GM19238 (cell line): ENCODE data around the gene RAI1.

ENCODE experiments used
- DNase-seq: peaks from one replicate; pipeline ENCODE4 v3.0.0; 2011; ENCODE audit warnings: low spot score; ENCODE audit not compliant: insufficient read length

The RAI1 gene

DNA sequence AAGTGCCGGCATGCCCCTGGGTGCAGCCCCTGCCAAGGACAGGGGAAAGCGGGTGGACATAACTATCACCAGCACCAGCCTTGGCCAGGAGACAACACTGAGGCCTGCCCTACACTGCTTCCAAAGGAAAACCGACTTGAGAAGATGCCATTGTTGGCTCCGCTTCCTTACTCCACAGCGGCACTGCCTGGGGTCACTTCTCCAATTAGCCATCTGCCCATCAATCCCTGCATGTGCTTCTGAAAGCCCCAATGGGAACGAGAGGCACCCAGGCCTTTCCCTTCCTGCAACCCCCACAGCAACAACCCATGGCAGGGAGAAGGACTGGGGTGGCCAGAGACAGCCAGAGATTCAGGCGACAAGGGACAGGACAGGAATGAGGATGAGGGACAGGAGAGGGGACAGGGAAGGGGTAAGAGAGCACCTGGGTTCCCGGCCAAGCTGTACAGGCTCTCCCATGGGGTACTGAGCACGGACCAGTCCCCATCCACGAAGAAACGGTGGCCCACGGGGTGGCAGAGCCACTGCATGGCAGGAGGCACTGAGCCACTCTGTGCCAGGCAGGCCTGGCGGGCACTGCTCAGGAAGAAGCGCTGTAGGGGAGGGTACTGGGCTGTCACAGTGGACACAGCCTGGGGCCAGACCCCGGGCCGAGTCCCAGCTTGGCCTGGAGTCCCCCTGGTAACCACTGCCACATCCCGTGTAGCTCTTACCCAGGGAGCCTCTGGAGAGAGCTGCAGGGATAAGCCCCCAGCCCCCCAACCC is 134.4 kb downstream of the RAI1 start:
- DNase-seq, result no peak

DNA sequence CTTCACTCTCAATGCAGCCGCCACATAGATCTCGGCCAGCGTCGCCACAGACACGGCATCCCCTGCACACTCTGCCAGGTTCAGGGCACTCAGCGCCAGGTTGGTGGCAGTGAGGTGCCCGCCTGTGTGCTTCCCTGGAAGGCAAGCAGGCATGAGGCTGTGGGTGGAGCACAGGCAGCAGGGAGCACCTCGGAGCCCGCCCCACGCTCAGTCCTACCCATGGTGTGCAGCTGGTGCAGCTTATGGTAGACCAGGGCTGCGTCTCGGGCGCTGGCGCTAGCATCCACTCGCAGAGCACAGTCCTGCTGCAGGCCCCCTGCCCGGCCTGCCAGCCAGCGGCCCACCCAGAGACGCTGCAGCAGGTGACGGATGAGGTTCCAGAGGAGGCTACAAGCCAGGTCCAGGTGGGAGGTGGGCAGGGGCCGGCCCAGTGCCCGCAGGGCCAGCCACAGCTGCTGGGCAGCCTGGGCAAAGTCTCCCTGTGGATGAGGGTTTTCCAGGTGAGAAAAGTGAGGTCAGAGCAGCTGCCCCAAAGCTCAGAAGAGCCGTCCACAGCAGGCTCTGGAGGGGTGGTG is 135.1 kb downstream of the RAI1 start:
- DNase-seq, result no peak

DNA sequence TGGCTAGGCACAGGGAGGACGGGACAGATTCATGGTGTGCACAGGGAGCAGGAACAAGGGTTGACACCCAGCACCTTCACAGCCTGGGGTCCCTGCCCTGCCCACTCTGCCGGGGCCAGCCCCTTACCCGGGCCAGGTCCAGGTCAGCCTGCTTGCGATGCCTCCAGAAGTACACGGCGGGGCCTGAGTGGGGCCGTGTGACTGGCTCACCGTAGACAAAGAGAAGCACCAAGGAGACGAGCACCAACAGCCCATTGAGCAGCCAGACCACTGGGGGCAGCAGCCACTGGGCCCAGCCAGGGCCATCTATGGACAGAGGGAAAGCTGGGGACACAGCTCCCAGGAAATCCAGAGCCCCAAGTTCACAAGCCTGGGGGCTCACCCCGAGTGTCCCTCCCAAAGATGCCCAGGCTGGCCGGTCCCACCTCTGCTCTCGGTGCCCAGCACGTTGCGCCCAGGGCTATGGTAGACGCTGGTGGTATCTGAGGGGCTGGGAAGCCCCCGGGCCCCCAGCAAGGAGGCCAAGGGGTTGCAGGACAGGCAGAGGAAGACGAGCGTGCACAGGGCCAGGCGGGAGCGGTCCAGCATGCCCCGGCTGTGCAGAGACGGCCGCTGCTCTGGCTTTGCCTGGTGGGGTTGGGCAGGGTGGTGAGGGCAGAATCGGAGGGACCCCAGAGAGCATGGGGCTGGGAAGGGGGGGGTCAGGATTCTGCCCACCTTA is 135.7 kb downstream of the RAI1 start:
- DNase-seq, result no peak

DNA sequence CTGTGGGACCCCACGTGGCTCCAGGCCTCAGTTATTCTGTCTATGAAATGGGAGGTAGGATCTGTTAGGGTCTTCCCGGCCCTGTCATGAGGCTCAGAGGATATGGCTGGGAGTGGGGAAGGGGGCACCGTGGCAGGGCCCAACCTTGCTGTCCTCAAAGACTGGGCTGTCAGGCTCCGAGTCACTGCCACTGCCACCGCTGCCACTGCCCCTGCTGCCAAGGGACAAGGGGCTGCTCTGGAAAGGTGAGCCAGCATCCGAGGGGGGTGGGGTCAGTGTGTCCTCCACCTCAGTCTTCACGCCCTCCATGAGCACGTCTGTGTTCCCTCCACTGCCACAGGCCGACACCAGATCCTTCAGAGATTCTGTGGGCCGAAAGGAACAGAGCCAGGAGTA is 136.3 kb downstream of the RAI1 start:
- DNase-seq, result no peak

DNA sequence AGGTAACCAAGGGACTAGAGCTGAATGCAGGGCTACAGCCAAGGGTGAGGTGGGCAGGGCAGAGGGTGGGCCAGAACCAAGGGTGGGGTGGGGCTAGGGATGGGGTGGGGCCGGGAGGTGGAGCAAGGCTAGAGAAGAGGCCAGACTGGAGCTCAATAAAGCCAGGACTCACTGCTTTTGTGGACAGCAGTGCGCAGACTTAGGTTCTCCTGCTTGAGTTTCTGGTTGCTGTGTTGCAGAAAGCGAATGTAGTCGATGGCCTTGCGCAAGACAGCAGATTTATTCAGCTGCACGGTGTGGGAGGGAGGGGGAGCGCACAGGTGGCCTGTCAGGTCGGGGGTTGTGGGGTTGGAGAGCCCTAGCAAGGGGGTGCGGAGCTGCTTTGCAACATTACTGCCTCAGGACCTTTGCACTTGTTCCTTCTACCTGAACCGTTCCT is 136.8 kb downstream of the RAI1 start:
- DNase-seq, result peak; percentile 64

DNA sequence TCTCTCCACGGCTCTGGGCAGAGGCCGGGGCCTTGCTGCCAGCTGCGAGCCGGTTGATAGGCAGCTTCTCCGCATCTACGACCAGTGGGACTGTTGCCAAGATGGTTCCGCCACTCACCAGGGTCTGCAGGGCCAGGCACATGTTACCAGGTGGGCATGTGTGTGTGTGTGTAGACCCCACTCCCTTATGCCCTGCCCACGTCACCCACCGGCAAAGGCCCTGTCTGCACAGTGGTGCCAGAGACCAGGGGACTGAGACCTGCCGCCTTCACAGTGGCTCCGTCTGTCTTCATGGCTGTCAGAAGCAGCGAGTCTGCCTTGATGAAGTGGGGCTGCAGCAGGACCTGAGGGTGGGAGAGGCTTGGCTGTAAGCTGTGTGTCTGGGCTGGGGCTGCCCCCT is 137.9 kb downstream of the RAI1 start:
- DNase-seq, result no peak

DNA sequence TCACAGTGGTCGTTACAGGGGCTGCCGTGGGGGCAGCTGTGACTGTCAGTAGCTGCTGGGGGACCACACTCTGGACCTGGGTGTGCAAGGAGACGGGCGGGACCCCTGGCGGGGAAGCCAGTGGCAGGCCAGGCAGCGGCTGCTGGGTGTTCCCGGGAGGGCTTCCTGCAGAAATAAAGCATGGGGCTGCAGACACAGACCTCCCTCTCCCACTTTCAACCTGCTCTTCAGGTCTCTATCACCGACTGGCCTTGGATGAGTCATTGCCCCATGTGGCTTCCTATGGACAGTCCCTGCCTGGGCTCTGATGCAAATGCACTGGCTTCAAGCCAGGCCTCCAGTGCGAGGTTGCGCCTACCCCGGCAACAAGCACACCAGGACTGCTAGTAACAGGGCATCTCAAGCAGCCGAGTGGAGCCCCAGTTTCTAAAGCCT is 138.3 kb downstream of the RAI1 start:
- DNase-seq, result peak; percentile 80

DNA sequence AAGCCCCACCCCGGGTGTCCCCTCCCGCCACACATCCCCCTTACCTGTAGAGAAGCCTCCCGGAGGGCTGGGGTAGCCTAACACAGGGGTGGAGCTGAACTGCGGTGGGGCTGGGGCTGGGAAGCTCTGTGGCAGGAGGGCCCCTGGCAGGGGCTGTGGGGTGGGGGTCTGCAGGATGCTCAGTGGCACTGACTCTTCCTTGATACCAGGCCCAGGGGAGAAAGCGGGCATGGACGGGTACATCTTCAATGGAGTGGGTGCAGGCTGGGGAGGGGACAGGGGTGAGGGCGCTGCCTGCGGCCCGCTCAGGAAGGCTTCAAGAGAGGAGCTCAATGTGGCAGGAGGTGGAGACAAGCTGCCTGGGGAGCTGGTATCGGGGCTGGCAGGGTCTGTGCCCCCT is 138.8 kb downstream of the RAI1 start:
- DNase-seq, result no peak

DNA sequence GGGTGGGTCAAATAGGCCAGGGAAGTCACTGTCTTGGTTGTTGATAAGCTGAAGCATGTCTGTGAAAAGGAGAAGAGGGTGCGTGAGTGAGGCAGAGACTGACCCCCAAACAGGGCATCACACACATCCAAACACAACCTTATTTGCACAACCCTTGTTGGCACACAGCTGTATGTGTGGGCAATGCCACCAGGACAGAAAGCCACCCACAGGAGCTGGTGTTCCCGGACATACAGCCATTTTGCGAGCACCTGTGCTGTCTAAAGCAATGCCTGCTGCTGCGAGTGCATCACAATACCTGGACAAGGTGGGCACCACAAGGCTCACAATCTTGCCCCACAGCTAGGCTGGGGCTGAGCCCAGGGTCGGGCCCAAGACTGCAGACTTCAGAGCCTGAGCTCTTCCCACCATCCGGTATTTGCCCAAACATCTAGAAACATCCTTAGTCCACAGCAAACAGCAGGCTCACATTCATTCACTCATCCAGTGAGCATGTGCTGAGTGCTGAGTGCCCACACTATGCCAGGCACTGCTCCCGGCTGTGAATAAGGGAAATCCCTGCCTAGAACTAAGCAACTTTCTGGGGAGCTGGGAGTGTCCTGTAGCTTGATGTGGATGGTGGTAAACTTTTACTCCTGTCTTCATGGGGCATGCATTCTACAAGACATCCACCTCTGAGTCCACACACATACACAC is 139.4 kb downstream of the RAI1 start:
- no peak for DNase-seq

DNA sequence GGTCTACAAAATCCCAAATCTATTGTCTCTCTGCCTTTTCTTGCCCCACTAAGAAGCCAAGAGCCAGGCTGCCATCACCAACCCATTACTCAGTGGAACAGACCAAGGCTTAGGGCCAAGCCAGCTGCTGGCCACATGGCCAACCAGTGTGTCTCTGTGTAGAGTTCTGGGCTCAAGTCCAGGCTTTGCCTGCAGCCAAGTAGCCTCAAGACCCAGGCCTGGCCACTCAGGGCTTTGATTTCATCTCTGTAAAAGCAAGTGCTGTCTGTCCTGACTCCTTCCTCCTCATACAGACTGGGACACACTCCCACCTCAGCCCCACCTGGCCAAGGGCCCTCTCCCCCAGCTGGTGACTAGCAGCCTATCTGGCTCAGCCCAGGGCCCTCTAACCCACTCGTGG is 140.9 kb downstream of the RAI1 start:
- DNase-seq, result no peak

DNA sequence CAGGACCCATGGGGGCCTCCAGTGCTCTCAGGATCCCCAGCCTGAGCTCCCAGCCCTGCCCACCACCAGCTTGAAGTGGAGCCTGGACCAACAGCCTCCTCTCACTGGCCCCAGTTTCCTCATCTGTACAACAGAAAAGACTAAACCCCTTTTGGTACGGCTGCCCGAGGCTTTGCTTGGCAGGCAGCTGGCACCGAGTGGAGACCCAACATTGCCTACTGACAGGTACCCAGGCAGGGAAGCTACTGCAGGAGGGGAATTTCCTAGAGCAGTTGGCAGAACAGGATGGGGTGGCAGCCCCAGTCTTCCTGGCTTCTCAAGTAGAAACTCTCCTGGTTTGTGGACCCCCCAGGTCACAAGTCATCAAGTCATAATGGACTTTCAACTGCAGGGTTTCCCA is 141.4 kb downstream of the RAI1 start:
- DNase-seq, result no peak

DNA sequence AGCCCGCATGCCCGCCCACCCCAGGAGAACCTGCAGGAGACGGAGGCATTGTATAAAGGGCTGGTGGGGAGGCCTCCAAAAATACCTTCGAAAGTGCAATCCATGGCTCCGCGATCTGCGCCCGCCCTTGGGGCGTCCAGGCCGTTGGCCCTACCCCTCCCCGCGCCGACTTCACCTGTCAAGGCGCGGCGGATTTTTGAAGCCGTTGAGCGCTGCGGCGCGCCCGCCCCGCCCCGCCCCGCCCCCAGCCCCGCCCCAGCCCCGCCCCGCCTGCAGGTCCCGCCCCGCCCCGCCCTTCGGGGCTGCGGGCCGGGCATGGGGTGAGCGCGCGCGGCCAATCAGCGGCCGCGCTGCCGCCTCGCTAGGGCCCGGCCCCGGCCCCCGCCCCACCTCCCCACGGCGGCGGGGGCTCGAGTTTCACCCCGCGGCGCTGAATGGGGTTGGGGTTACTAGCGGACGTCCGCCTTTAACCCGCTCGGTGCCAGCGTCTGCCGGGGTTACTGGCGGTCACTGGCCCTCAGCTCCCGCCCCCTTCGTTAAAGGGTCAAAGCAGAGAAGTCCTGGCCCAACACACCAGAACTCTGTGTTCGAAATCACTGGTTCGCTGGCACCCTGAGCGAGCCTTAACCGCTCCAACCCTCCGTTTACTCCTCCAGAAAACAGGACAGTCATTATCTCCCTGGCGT is 142.3 kb downstream of the RAI1 start:
- DNase-seq, result peak; percentile 100

DNA sequence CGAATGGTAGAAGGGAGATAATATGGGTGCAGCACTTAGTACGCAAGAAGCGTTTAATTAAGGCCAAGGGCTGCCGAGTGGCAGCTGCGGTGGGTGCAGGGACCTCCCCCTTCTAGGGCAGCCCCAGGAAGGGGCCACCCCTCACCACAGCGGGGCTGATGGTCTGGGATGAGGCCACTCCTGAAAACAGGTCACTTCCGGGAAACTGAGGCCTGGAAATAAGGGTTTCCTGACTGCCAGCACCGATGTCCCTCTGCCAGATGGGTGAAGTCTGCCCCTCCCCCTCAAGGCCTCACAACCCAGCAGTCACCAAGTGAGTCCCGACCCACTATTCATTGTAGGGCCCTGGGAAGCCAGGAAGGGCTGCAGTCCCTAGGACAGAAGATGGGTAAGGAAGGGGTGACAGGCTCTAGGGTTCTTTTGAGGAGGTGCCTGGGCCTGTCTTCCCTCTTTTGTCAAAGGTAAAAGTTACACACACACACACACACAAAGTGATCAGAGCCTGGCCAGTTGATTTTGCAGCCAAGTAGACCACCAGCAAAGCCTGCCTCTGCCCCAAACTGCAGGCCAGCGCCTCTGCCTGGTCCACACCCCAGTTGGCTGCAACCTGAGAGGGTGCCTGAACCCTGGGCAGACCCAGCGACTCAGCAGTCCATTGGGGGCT is 143.0 kb downstream of the RAI1 start:
- DNase-seq, result no peak

DNA sequence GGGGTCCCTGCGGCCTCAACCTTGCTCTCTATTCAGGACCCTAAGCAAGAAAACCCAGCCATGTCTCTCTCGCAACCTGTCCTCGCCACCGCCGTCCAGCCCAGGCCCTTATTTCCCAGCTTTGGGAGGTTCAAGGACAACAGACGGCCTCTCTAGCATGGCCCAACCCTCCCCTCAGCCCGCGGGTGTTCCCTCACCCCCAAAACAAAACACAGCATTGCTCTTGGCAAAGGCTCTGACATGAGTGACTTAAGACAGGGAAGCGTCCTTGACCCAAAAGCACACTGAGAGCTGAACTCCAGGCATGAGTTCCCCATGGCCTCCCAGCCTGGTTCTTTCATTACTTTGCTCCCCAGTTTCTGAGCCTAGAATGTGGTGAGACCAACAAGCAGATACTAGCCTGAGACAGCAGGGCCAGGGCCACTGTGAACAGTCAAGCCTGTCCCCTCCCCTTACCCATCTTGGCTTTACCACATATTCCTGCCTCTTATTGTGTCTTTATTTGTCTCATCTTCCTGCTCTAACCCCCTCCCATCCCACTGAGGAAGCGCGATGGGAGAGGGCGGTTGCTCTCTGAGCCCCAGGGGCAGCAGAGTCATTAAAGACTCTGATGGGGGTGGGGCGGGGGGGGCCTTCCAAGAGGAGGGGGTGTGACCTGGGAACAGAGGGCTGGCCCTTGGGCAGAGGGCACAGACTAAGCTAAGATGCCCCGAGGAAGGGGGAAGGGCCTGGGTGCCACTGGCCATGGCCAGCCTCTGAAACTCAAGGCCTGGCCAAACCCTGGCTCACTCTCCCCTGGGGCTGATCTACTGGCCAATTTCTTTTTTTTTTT is 143.7 kb downstream of the RAI1 start:
- DNase-seq, result no peak

DNA sequence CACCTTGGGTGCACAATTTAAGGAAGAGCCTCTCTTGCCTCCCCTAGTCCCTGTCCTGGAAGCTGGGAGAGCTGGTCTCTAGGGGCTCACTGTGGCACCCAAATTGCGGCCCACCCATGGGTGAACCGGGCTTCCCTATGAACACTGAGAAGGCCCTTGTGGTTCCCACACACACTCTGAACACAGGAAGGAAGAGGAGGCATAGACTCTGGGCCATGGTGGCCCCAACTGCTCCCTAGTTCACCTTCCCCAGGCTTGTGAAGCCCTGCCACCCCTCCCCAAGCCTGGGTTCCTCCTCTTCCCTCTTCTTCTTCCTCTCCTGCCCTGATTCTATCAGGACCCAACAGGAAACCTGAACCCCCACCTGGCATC is 145.1 kb downstream of the RAI1 start:
- no peak for DNase-seq

DNA sequence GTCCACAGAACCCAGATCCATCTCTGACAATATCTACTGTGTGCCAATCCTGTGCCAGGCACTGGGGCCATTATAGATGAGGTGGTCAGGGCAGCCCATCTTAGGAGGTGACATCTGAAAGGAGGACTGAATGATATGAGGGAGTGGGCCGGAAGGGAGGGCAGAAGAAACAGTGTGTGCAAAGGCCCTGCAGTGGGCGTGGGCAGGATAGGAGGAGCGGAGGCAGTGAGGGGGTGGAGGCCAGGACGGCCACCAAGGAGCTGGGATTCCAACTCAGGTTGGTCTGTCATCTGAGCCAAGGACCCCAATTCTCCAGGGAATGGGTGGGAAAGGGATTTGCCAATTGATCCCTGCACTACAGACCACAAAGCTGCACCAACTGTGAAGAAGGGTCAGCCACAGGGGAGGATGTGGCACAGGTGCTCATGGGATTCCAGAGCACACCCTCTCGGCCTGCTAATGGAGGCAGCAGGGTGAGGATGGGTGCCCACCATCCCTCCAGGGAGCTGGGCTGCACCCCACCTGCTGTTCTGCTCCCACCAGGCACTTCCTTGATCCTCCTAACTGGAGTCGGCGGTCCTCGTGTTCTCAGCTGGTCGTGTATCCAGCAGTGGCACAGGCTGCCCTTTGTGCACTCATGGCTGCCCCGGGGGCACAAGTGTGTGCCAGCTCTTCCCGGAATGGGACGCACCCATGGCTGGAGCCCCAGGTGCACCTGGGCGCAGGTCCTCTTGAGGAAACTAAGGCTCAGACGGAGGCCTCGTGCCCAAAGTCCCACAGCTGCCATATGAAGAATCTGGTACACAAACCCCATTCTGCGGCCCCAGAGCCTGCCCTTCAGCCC is 145.9 kb downstream of the RAI1 start:
- no peak for DNase-seq

DNA sequence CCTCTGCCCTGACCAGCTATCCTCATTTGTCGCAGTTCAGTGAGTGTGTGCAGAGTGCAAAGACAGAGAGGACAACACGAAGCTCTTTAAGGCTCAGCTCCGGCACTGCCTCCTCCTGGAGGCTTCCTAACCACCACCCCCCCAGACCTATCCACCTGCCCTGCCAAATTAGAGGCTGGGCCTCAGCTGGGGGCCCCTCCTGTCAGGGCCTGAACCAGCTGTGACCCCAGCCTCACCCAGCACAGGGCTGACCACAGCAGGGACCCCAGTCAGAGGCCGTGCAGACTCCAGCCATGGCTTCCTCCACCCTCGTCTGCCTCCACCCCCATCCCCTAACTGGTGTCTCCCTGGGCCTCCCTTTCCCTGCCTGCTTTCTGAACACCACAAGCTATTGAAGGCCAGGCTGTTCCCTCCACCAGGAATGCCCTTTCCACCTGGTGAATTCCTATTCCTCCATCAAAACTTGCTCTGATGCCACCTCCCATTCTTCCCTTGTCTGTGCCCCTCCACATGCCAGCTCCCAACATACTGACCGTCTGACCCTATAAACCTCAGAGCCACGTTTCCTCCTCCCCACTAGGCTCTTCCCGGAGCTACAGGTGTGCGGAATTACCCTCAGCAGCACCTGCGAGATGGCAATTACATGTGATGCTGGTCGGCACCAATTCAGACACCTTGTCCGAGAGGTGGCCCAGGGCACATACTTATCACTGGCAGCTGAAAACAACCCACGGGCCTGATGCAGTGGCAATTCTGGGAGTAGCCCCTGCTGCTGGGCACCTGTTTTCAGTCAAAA is 146.8 kb downstream of the RAI1 start:
- DNase-seq, result no peak

DNA sequence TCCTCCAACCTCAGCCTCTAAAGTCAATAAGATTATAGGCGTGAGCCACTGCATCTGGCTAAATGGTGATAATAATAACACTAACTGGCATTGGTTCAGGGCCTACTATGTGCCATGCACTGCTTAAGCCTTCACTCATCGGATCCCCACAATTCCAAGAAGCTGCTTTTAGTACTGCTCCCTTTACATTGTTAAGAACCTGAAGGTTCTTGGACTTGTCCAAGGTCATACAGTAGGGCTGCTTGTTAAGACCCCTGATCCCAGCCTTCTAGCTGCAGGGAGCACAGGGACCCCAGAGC is 149.0 kb downstream of the RAI1 start:
- no peak for DNase-seq
